SKM-1 (cell line): ENCODE results near the gene UBAC2.
"Not testable (repeated sequence)": the region's sequence is repeated elsewhere in the genome, so short reads cannot be mapped to it uniquely, and the experiment has no call there.

Experiments used
- DNase-seq: peaks from one replicate; lab custom pipeline; 2025; ENCODE audit not compliant: unreplicated experiment; lab: John Stamatoyannopoulos, UW

Gene UBAC2

GRCh38 chr13:99211421-99212035, 10.9 kb downstream of the UBAC2 start:
- no peak for DNase-seq

GRCh38 chr13:99214232-99214631, 13.6 kb downstream of the UBAC2 start:
- no peak for DNase-seq

GRCh38 chr13:99214731-99215130, 14.1 kb downstream of the UBAC2 start:
- no peak for DNase-seq

- DNase-seq = no peak
These were observed 14.7 kb downstream of the UBAC2 start for GRCh38 chr13:99215184-99215830.

- no peak for DNase-seq
These were observed 16.9 kb downstream of the UBAC2 start for GRCh38 chr13:99217461-99218110.

GRCh38 chr13:99218126-99218525, 17.5 kb downstream of the UBAC2 start:
- DNase-seq = no peak

- no peak for DNase-seq
These were observed 17.9 kb downstream of the UBAC2 start for GRCh38 chr13:99218545-99218944.

- no peak for DNase-seq
These were observed 18.3 kb downstream of the UBAC2 start for GRCh38 chr13:99218969-99219368.

- no peak for DNase-seq
These were observed 19.7 kb downstream of the UBAC2 start for GRCh38 chr13:99220199-99220935.

GRCh38 chr13:99221567-99222239, 21.0 kb downstream of the UBAC2 start:
- no peak for DNase-seq

GRCh38 chr13:99223587-99223986, 22.9 kb downstream of the UBAC2 start:
- no peak for DNase-seq

- DNase-seq = no peak
These were observed 23.4 kb downstream of the UBAC2 start for GRCh38 chr13:99224021-99224420.

GRCh38 chr13:99225078-99225477, 24.4 kb downstream of the UBAC2 start:
- peak; percentile 60 for DNase-seq

- no peak for DNase-seq
These were observed 25.9 kb downstream of the UBAC2 start for GRCh38 chr13:99226513-99226912.

GRCh38 chr13:99227331-99227900, 26.8 kb downstream of the UBAC2 start:
- no peak for DNase-seq

GRCh38 chr13:99227909-99228688, 27.4 kb downstream of the UBAC2 start:
- DNase-seq = peak; percentile 34

GRCh38 chr13:99228737-99229691, 28.4 kb downstream of the UBAC2 start:
- DNase-seq = no peak

GRCh38 chr13:99230588-99230987, 29.9 kb downstream of the UBAC2 start:
- DNase-seq = not testable (repeated sequence)

GRCh38 chr13:99230991-99231390, 30.3 kb downstream of the UBAC2 start:
- DNase-seq = no peak
